Left lung (tissue), 10 donors: ENCODE data around the gene PTH1R. TPM values are rescaled to one million over a fixed set of nuclear protein-coding genes. Genes with fewer than 3 reads are reported as not detected.

ENCODE experiments used
- ATAC-seq: fragments of 200-7000 bp; cut with Tn5 transposase; one replicate; pipeline ENCODE4 v1.9.1; 2020; ENCODE audit warnings: moderate library complexity
- DNase-seq, 4 donors: peaks; one replicate each; pipeline ENCODE4 v3.0.0-alpha.2; 2013 to 2020
- H3K27ac ChIP-seq, 2 donors: fragments of 200-600 bp; sonication (generic) in 1 of 2; one replicate each; pipeline versions ENCODE4 v1.5.0 to v1.8.0; 2020 to 2021
- H3K27me3 ChIP-seq, 2 donors: fragments of 200-600 bp; sonication (generic) in 1 of 2; one replicate each; pipeline versions ENCODE4 v1.5.0 to v1.8.0; 2020 to 2021
- H3K36me3 ChIP-seq, 2 donors: fragments of 200-600 bp; sonication (generic) in 1 of 2; one replicate each; pipeline versions ENCODE4 v1.5.0 to v1.8.0; 2020 to 2021
- H3K4me1 ChIP-seq, 2 donors: fragments of 200-600 bp; one replicate each; pipeline ENCODE4 v1.8.0; 2021
- H3K4me3 ChIP-seq, 2 donors: fragments of 200-600 bp; sonication (generic) in 1 of 2; one replicate each; pipeline versions ENCODE4 v1.5.0 to v1.8.0; 2020 to 2021; ENCODE audit warnings: mild to moderate bottlenecking in 1 of 2
- H3K9me3 ChIP-seq, 2 donors: fragments of 200-600 bp; sonication (generic) in 1 of 2; one replicate each; pipeline versions ENCODE4 v1.5.0 to v1.8.0; 2020 to 2021
- CTCF ChIP-seq, 2 donors: fragments of 200-600 bp; sonication (generic) in 1 of 2; IDR thresholded peaks; one replicate each; pipeline versions ENCODE4 v1.5.0 to v1.8.0; 2021; ENCODE audit warnings: antibody characterized with exemption in 2 of 2
- intact Hi-C, 2 donors: fragments of 100-400 bp; cut with DNase I; formaldehyde crosslinking; loops; one replicate each; pipeline versions ENCODE4 v1.11.2 to v1.14.2; 2022
- polyA plus RNA-seq, 6 donors: library from polyadenylated mRNA; unstranded; fragments of 120-200 nt; gene quantifications; one replicate each; pipeline ENCODE4 v1.2.1, GENCODE V29; 2013; ENCODE audit not compliant: insufficient read length in 6 of 6
- total RNA-seq, 2 donors: library from RNA; stranded (reverse); fragmentation: NEBNext Ultra II Directional; extraction: Animal tissue kit (Norgen Biotek cat#: 25700); gene quantifications; one replicate each; pipeline ENCODE4 v1.2.1, GENCODE V29; 2021
- donor health status: DM: no; HTN: yes; CAD: no.
- donor health status: DM: no; HTN: no; CAD: no.

The PTH1R gene
- total and polyA plus RNA-seq, 8 donors: 12.0 to 131 (median 73.6) TPM

- Histone ChIP-seq H3K27ac (no peak overlapping the region), H3K4me3 (no peak overlapping the region), H3K9me3 (no peaks in the 10 kb centered on the region), H3K27me3 (peaks cover 0 to 7% of the 10 kb centered on the region in 2 donors), H3K4me1 (peaks cover under 1 to 9% of the 10 kb centered on the region in 2 donors), H3K36me3 (no peaks in the 10 kb centered on the region)
- ATAC-seq: no peak
- TF ChIP-seq CTCF (IDR thresholded peaks at IDR 0.05): no peak
- peak in 2 of 4 donors; percentile 30 to 65 for DNase-seq
- intact Hi-C loops: no loop called here
Observed at GRCh38 chr3:46860017-46860809, 17.3 kb upstream of the PTH1R start.

DNA sequence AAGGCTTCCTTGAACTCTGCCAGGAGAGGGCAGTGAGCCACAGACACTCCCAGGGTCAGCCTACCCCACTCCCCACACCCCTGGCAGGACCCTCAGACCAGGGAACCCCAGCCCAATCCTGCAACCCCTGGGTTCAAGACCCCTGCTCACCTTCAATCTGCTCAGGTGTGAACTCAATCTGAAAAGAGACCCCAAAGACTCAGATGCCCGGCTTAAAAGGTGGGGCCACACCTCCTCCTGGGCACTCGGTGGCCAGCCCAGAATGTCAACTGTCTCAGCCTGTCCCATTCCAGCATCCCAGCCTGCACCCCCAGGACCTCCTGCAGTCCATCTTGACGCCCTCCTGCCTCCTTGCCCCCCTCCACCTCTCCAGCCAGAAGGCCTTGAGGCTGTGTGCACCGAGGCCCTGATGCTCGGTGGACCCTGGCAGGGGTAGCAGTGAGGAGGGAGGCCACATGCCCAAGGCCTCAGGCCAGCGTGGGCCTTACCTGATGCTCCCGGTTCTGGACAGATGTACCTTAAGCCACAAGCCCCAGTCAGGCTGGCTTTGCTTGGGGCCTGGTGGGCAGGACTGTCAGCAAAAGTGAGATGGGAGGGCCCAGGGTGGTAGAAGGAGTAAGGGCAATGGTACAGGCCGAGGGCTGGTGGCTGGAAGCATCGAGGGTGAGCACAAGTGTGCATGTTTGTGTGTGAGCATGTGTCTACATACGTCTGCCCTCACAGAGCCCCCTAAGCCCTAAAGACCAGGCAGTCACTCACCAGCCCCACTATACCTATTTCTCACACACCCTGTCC, 16.5 kb upstream of the PTH1R start:
- Histone ChIP-seq H3K4me3 (no peak overlapping the region), H3K27ac (no peak overlapping the region), H3K9me3 (no peaks in the 10 kb centered on the region), H3K4me1 (peaks cover 4 to 13% of the 10 kb centered on the region in 2 donors), H3K36me3 (no peaks in the 10 kb centered on the region), H3K27me3 (peaks cover 0 to 7% of the 10 kb centered on the region in 2 donors)
- intact Hi-C loops: no loop called here
- DNase-seq (peak in 2 of 4 donors; percentile 27 to 43), ATAC-seq (no peak)
- no peak for TF ChIP-seq CTCF (IDR thresholded peaks at IDR 0.05)

DNA sequence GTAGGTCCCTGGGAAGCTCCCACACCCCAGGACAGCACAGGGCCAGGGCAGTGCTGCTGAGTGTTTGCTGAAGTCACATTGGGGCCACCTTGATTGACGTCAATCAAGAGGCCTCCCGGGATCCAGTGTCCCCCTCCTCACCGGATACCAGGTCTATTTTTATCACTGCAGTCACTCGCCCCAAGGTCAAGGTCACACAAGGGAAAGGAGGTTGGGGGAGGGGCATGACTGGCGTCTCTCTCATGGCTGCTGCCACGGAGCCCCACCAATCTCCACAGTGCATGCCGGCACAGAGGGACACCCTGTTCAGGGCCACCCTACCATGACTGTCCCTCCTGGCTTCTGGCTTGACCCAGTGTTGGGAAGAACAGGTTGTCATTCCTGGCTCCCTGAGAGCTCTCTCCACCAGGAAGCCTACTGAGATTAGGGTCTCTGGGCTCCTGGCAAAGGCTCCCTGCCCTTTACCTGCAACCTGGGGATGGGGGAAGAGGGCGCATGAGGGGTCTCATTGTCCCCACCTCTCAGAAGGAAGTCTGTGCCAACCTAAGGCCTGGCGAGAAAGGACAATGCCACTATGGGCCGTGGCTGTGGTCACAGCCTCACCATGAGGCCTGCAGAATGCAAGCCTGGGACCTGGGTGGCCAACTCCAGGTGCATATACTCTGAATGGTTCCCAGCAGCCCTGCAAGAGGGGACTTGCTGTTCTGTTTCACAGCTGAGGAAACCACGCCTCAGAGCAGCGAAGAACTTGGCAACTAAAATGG, 15.7 kb upstream of the PTH1R start:
- DNase-seq (peak in 2 of 4 donors; percentile 17 to 34), ATAC-seq (no peak)
- Histone ChIP-seq H3K27ac (no peak overlapping the region), H3K27me3 (peaks cover 0 to 6% of the 10 kb centered on the region in 2 donors), H3K36me3 (no peaks in the 10 kb centered on the region), H3K9me3 (no peaks in the 10 kb centered on the region), H3K4me3 (no peak overlapping the region), H3K4me1 (peaks cover 4 to 17% of the 10 kb centered on the region in 2 donors)
- intact Hi-C loops: no loop called here
- TF ChIP-seq CTCF (IDR thresholded peaks at IDR 0.05): no peak

GRCh38 chr3:46862369-46863025, 15.0 kb upstream of the PTH1R start:
- intact Hi-C loops: no loop called here
- no peak for ATAC-seq
- no peak overlapping the region for H3K27ac ChIP-seq

More at GRCh38 chr3:46862369-46863025, 15.0 kb upstream of the PTH1R start:
- no peak overlapping the region for H3K4me3 ChIP-seq
- no peaks in the 10 kb centered on the region for H3K9me3 ChIP-seq
- TF ChIP-seq CTCF (IDR thresholded peaks at IDR 0.05): no peak
- H3K27me3 ChIP-seq: no peaks in the 10 kb centered on the region
- H3K4me1 ChIP-seq: peaks cover 7 to 24% of the 10 kb centered on the region in 2 donors
- H3K36me3 ChIP-seq: no peaks in the 10 kb centered on the region
- DNase-seq: peak in 2 of 4 donors; percentile 12 to 16
